ENCODE data around the gene CCDC170.

- TF ChIP-seq CTCF (IDR thresholded peaks at IDR 0.05; ENCODE audit: low read depth, low read length, missing input control), result no peak
- no peak for TF ChIP-seq REST (IDR thresholded peaks at IDR 0.05)
- TF ChIP-seq TAF1 (conservative IDR thresholded peaks at IDR 0.05), result no peak
- TF ChIP-seq SP1 (IDR thresholded peaks at IDR 0.05), result no peak
- TF ChIP-seq JUND (IDR thresholded peaks at IDR 0.05), result no peak
- no peak for TF ChIP-seq GABPA (IDR thresholded peaks at IDR 0.05 in 1 of 2, conservative IDR thresholded peaks at IDR 0.05 in 1 of 2)
- no peak for TF ChIP-seq RAD21 (IDR thresholded peaks at IDR 0.05)
- no peak for TF ChIP-seq EGR1 (IDR thresholded peaks at IDR 0.05; ENCODE audit: low read depth in 2 of 2)
- no peak for TF ChIP-seq ATF3 (IDR thresholded peaks at IDR 0.05)
- TF ChIP-seq YY1 (IDR thresholded peaks at IDR 0.05), result no peak
- TF ChIP-seq MAX (IDR thresholded peaks at IDR 0.05), result no peak
Observed at GRCh38 chr6:151624481-151624880, 130.7 kb downstream of the CCDC170 start.
